K562 (cell line): ENCODE results near the gene DCT. TPM values are rescaled to one million over a fixed set of nuclear protein-coding genes. Genes with fewer than 3 reads are reported as not detected.

ENCODE experiments used
- ATAC-seq: fragments of 200-7000 bp; cut with Tn5 transposase; 3 replicates; pipeline ENCODE4 v1.9.1; 2020; ENCODE audit warnings: moderate library complexity
- BruUV-seq: library from RNA; stranded (reverse); fragments of 400-500 nt; replicated peaks from 2 replicates; lab custom pipeline; 2021; lab: Mats Ljungman, UMichigan
- CTCF ChIA-PET: fragments of 300-600 bp; formaldehyde crosslinking; extraction: SDS; loops from one replicate; lab custom pipeline; 2021; ENCODE audit warnings: low intra/inter-chr PET ratio; lab: Yijun Ruan, JAX
- POLR2A ChIA-PET: fragments of 300-600, 350-650 bp; sonication (Branson Sonifier 250); formaldehyde crosslinking; extraction: SDS; loops from one replicate; lab custom pipeline; 2021; ENCODE audit warnings: antibody characterized with exemption, inconsistent platforms; lab: Yijun Ruan, JAX
- DNase-seq, 4 experiments: peaks; one replicate each; pipeline versions ENCODE4 v3.0.0 to v3.0.0-alpha.2; 2011 to 2018; ENCODE audit warnings: low spot score in 3 of 4, mixed read lengths in 3 of 4; ENCODE audit errors: extremely low read depth in 1 of 4
- FAIRE-seq: peaks from 2 replicates; lab custom pipeline; 2011; peaks lifted over from hg19 to GRCh38; lab: Jason Lieb, UNC
- H2AFZ ChIP-seq: 2 replicates; pipeline ENCODE4 v1.6.0; 2011; ENCODE audit warnings: low read depth, low read length, control low read depth, inconsistent platforms
- H3K27ac ChIP-seq: fragments of 200-600 bp; 3 replicates; pipeline ENCODE4 v1.8.0; 2011; ENCODE audit warnings: low read depth, mild to moderate bottlenecking, control low read depth, inconsistent platforms, low read length, moderate library complexity, mixed read lengths; ENCODE audit errors: extremely low read depth
- H3K27me3 ChIP-seq, 2 experiments: fragments of 300-600 bp in 1 of 2; 2 replicates in 1 of 2; 3 replicates in 1 of 2; pipeline versions ENCODE4 v1.6.0 to v1.8.0; 2011; ENCODE audit warnings: inconsistent platforms in 2 of 2, low read length in 2 of 2, mild to moderate bottlenecking in 1 of 2, mixed read lengths in 1 of 2, moderate library complexity in 1 of 2; ENCODE audit not compliant: control insufficient read depth in 2 of 2, insufficient read depth in 2 of 2
- H3K36me3 ChIP-seq: fragments of 300-600 bp; 3 replicates; pipeline ENCODE4 v1.8.0; 2011; ENCODE audit warnings: mild to moderate bottlenecking, low read length, inconsistent platforms; ENCODE audit not compliant: control insufficient read depth, insufficient read depth
- H3K4me1 ChIP-seq, 2 experiments: fragments of 200-600 bp in 1 of 2; replicated peaks in 1 of 2; 2 replicates in 1 of 2; 3 replicates in 1 of 2; pipeline versions ENCODE4 v1.5.1 to v1.8.0; 2011; ENCODE audit warnings: inconsistent platforms in 2 of 2, low read length in 2 of 2, mild to moderate bottlenecking in 1 of 2, mixed read lengths in 1 of 2, moderate library complexity in 1 of 2; ENCODE audit not compliant: control insufficient read depth in 2 of 2, insufficient read depth in 2 of 2
- H3K4me2 ChIP-seq: 2 replicates; pipeline ENCODE4 v1.6.1; 2011; ENCODE audit warnings: low read length, control low read depth, inconsistent platforms, mixed read lengths; ENCODE audit not compliant: insufficient read depth
- H3K4me3 ChIP-seq: fragments of 200-600 bp; sonication (generic), shearing (Covaris generic); 2 replicates; pipeline ENCODE4 v1.5.1; 2016; ENCODE audit warnings: control low read depth, inconsistent platforms
- H3K79me2 ChIP-seq: fragments of 200-600 bp; 3 replicates; pipeline ENCODE4 v1.8.0; 2011; ENCODE audit warnings: low read length, inconsistent platforms; ENCODE audit not compliant: control insufficient read depth, insufficient read depth
- H3K9ac ChIP-seq, 2 experiments: 2 replicates each; pipeline versions ENCODE4 v1.6.0 to v1.6.1; 2011; ENCODE audit warnings: low read depth in 2 of 2, low read length in 2 of 2, control low read depth in 1 of 2, inconsistent platforms in 1 of 2, mild to moderate bottlenecking in 1 of 2, mixed read lengths in 1 of 2; ENCODE audit not compliant: insufficient read depth in 1 of 2
- H3K9me1 ChIP-seq: one replicate; pipeline ENCODE4 v1.6.0; 2011; ENCODE audit warnings: inconsistent platforms, mild to moderate bottlenecking, low read length, moderate library complexity; ENCODE audit not compliant: control insufficient read depth, insufficient read depth
- H3K9me3 ChIP-seq: replicated peaks from 2 replicates; pipeline ENCODE4 v1.5.1; 2011; ENCODE audit warnings: low read depth, low read length, inconsistent platforms; ENCODE audit not compliant: control insufficient read depth, insufficient read depth
- H4K20me1 ChIP-seq: replicated peaks from 2 replicates; pipeline ENCODE4 v1.6.1; 2011; ENCODE audit warnings: low read length, inconsistent platforms, mixed read lengths; ENCODE audit not compliant: control insufficient read depth, insufficient read depth
- CREB3 ChIP-seq: fragments of 450-650 bp; conservative IDR thresholded peaks from 2 replicates; pipeline ENCODE4 v1.6.1; 2016; ENCODE audit warnings: missing genetic modification characterization, low read depth, mild to moderate bottlenecking, missing compliant biosample characterization, moderate library complexity
- CTCFL ChIP-seq: IDR thresholded peaks from 2 replicates; pipeline ENCODE4 v1.6.1; 2011; ENCODE audit warnings: borderline replicate concordance, low read depth, mild to moderate bottlenecking, moderate library complexity, low read length; ENCODE audit not compliant: insufficient read depth, poor library complexity, severe bottlenecking
- ELK1 ChIP-seq: sonication (generic); formaldehyde crosslinking; IDR thresholded peaks from 2 replicates; pipeline ENCODE4 v1.8.1; 2022; ENCODE audit warnings: missing genetic modification reagents
- FUS ChIP-seq: fragments of 200-400 bp; formaldehyde crosslinking; optimal IDR thresholded peaks from 2 replicates; pipeline ENCODE3; 2017; ENCODE audit warnings: low read depth, low read length
- HLTF ChIP-seq: fragments of 450-650 bp; IDR thresholded peaks from 2 replicates; pipeline ENCODE4 v1.6.1; 2016
- HOXB6 ChIP-seq: fragments of 250-450 bp; sonication (Bioruptor Pico); IDR thresholded peaks from 2 replicates; pipeline ENCODE4 v1.5.1; 2022; ENCODE audit warnings: mild to moderate bottlenecking, borderline replicate concordance
- NRF1 ChIP-seq, 2 experiments: fragments of 450-650 bp; IDR thresholded peaks in 1 of 2; conservative IDR thresholded peaks in 1 of 2; 2 replicates each; pipeline ENCODE4 v1.6.1; 2014; ENCODE audit warnings: mild to moderate bottlenecking in 2 of 2
- POU5F1 ChIP-seq: fragments of 150-350 bp; IDR thresholded peaks from 2 replicates; pipeline ENCODE4 v1.6.1; 2014; ENCODE audit warnings: borderline replicate concordance, low read length, low read depth, mild to moderate bottlenecking; ENCODE audit not compliant: partially characterized antibody
- SIRT6 ChIP-seq: IDR thresholded peaks from one replicate; pipeline ENCODE4 v1.6.1; 2012; ENCODE audit warnings: low read depth, mild to moderate bottlenecking, control low read depth, inconsistent platforms, low read length, moderate library complexity
- SP1 ChIP-seq: sonication (generic); formaldehyde crosslinking; IDR thresholded peaks from 2 replicates; pipeline ENCODE4 v1.8.1; 2022; ENCODE audit warnings: mild to moderate bottlenecking, missing genetic modification reagents
- ZBTB49 ChIP-seq: sonication (generic); formaldehyde crosslinking; IDR thresholded peaks from 2 replicates; pipeline ENCODE4 v1.8.0; 2022; ENCODE audit warnings: missing genetic modification reagents, mild to moderate bottlenecking, borderline replicate concordance
- ZBTB7A ChIP-seq: IDR thresholded peaks from 2 replicates; pipeline ENCODE4 v1.6.1; 2011; ENCODE audit warnings: low read depth, mild to moderate bottlenecking, low read length, moderate library complexity, borderline replicate concordance; ENCODE audit not compliant: control insufficient read depth
- ZFP30 ChIP-seq: fragments of 250-450 bp; sonication (Bioruptor Pico); IDR thresholded peaks from 2 replicates; pipeline ENCODE4 v1.8.0; 2022; ENCODE audit warnings: moderate library complexity, mild to moderate bottlenecking, inconsistent platforms, borderline replicate concordance
- ZNF175 ChIP-seq: fragments of 200-800 bp; sonication (Bioruptor generic); IDR thresholded peaks from 2 replicates; pipeline ENCODE4 v1.6.1; 2016; ENCODE audit warnings: low read depth, mild to moderate bottlenecking, missing genetic modification characterization, missing compliant biosample characterization
- ZNF79 ChIP-seq: fragments of 250-450 bp; sonication (Bioruptor Pico); IDR thresholded peaks from 2 replicates; pipeline ENCODE4 v1.4.0; 2020; ENCODE audit warnings: low read depth, mild to moderate bottlenecking, moderate library complexity
- ZZZ3 ChIP-seq: fragments of 450-650 bp; IDR thresholded peaks from 2 replicates; pipeline ENCODE4 v1.6.1; 2016; ENCODE audit warnings: antibody characterized with exemption, mild to moderate bottlenecking, moderate library complexity
- WGBS: fragments of 100-300 bp; shearing (Covaris generic); methylation state at CpG from one replicate; pipeline ENCODE4 v1.1.6; 2016; ENCODE audit warnings: low coverage, mixed read lengths; ENCODE audit not compliant: insufficient coverage; ENCODE audit errors: missing lambda C conversion rate; 5-methylcytosine and 5-hydroxymethylcytosine counted together
- in situ Hi-C: fragments of 300-500 bp; cut with MboI; formaldehyde crosslinking; loops from 4 replicates; pipeline ENCODE4 v1.15.0; 2018; ENCODE audit warnings: inconsistent platforms, mixed read lengths
- intact Hi-C: fragments of 100-400 bp; cut with micrococcal nuclease; formaldehyde crosslinking; loops from 2 replicates; pipeline ENCODE4 v1.14.2; 2022
- polyA plus RNA-seq, 8 experiments: library from polyadenylated mRNA; depleted of rRNA in 4 of 8; stranded (reverse) in 5 of 8; unstranded in 3 of 8; fragments of >200 nt; fragmentation: Nextera tagmentation in 2 of 8; fragmentation: Illumina TruSeq in 1 of 8; extraction: Ambion mirVana in 2 of 8; extraction: Trizol in 1 of 8; gene quantifications; 2 replicates each; pipeline versions ENCODE4 v1.2.1 to v1.2.3, GENCODE V29; 2011 to 2014; ENCODE audit warnings: inconsistent platforms in 1 of 8, missing spikeins in 1 of 8
- total RNA-seq, 7 experiments: library from RNA; depleted of rRNA in 6 of 7; stranded (reverse); fragments of >200 nt in 6 of 7; fragmentation: Illumina TruSeq in 2 of 7; extraction: Trizol in 2 of 7; gene quantifications; 2 replicates each; pipeline versions ENCODE4 v1.2.1 to v1.2.3, GENCODE V29; 2011 to 2021; ENCODE audit warnings: low replicate concordance in 1 of 7

DCT gene
- total and polyA plus RNA-seq, 9 of the 15 experiments (the other 6 are each of a cell fraction or from before 2014, with no cell fraction given) = 0.11 to 0.83 (median 0.57) TPM

GRCh38 chr13:94478913-94479312 is 569 bp downstream of the DCT start:
- BruUV-seq = no TSS peak
- Histone ChIP-seq H3K4me3 (no peak overlapping the region), H3K36me3 (no peaks in the 10 kb centered on the region), H3K9me1 (no peaks in the 10 kb centered on the region), H3K9ac (no peak overlapping the region), H3K4me1 (no peaks in the 10 kb centered on the region), H3K27me3 (peaks cover 0 to 4% of the 10 kb centered on the region in 2 experiments; a peak in 3 of 5 replicates), H3K4me2 (no peak overlapping the region), H3K9me3 (no peaks in the 10 kb centered on the region), H3K27ac (no peak overlapping the region), H3K79me2 (no peaks in the 10 kb centered on the region), H4K20me1 (no peaks in the 10 kb centered on the region), H2AFZ (no peak overlapping the region)
- ChIA-PET POLR2A (no interaction called here), CTCF (no interaction called here)
- DNase-seq (no peak), FAIRE-seq (no peak), ATAC-seq (no peak)
- WGBS = 0% methylated on average over 9 of the region's 11 CpGs
- in situ Hi-C loops (no loop called here), intact Hi-C loops (no loop called here)
- no peak for TF ChIP-seq SP1 (CRISPR knock-in tag)
- TF ChIP-seq ZNF79 (CRISPR knock-in tag) = no peak
- no peak for TF ChIP-seq CTCFL
- no peak for TF ChIP-seq ZBTB7A
- TF ChIP-seq ELK1 (CRISPR knock-in tag) = no peak
- TF ChIP-seq ZBTB49 (CRISPR knock-in tag) = no peak
- TF ChIP-seq HLTF = no peak
- TF ChIP-seq HOXB6 (CRISPR knock-in tag) = no peak
- no peak for TF ChIP-seq POU5F1
- no peak for TF ChIP-seq CREB3 (tag)
- TF ChIP-seq ZFP30 (CRISPR knock-in tag) = no peak
- TF ChIP-seq ZZZ3 = no peak
- no peak for TF ChIP-seq NRF1 (conservative IDR thresholded peaks at IDR 0.05 in 1 of 2, IDR thresholded peaks at IDR 0.05 in 1 of 2)
- TF ChIP-seq FUS = no peak
- TF ChIP-seq SIRT6 = no peak
- TF ChIP-seq ZNF175 = no peak
